Measurements from ENCODE around the gene MAP3K14.

The MAP3K14 gene

DNA sequence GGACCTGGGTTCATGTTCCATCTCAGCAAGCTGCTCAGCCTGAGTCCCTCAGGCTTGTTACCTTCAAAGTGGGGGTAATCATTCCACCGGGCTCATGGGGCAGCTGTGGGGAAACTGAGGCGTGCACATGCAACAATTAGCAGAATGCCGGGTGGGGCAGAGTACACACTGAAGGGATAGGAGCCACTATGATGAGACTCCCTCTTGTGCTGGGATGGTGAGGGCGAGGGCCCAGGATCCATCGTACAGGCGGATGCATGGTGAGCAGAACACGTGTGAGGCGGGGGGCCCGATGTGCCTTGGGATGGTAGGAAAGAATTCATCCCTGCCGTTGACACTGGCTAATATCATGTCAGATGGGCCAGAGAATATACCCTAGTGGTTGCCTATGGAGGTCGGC, 25.5 kb upstream of the MAP3K14 start:
- Histone ChIP-seq H3F3A (ENCODE audit: insufficient read depth, low read length) (no peaks in the 10 kb centered on the region), H2AFZ (ENCODE audit: low read length) (no peak overlapping the region), H3K4me3 (ENCODE audit: low read length) (no peak overlapping the region), H3K27me3 (replicated peaks; ENCODE audit: insufficient read depth, low read length) (no peaks in the 10 kb centered on the region), H3K4me1 (ENCODE audit: low read length) (no peaks in the 10 kb centered on the region), H3K27ac (ENCODE audit: low read length) (no peak overlapping the region), H3K9me2 (replicated peaks; ENCODE audit: insufficient read depth, low read length) (no peaks in the 10 kb centered on the region), H3K36me3 (replicated peaks; ENCODE audit: insufficient read depth, low read length) (no peaks in the 10 kb centered on the region), H3K9me3 (replicated peaks; ENCODE audit: insufficient read depth, low read length) (no peaks in the 10 kb centered on the region), H3K79me2 (ENCODE audit: low read length) (no peaks in the 10 kb centered on the region), H3K9ac (ENCODE audit: low read length) (no peak overlapping the region), H3K4me2 (ENCODE audit: low read depth, low read length) (no peak overlapping the region), H4K20me1 (ENCODE audit: insufficient read depth, low read length) (no peaks in the 10 kb centered on the region)
- TF ChIP-seq EZH2 (optimal IDR thresholded peaks at IDR 0.05; ENCODE audit: low read depth, low read length): no peak
- TF ChIP-seq, protein P1, sequence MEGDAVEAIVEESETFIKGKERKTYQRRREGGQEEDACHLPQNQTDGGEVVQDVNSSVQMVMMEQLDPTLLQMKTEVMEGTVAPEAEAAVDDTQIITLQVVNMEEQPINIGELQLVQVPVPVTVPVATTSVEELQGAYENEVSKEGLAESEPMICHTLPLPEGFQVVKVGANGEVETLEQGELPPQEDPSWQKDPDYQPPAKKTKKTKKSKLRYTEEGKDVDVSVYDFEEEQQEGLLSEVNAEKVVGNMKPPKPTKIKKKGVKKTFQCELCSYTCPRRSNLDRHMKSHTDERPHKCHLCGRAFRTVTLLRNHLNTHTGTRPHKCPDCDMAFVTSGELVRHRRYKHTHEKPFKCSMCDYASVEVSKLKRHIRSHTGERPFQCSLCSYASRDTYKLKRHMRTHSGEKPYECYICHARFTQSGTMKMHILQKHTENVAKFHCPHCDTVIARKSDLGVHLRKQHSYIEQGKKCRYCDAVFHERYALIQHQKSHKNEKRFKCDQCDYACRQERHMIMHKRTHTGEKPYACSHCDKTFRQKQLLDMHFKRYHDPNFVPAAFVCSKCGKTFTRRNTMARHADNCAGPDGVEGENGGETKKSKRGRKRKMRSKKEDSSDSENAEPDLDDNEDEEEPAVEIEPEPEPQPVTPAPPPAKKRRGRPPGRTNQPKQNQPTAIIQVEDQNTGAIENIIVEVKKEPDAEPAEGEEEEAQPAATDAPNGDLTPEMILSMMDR (IDR thresholded peaks at IDR 0.05; ENCODE audit: low read length): no peak
- no peak for TF ChIP-seq EZH2phosphoT487 (IDR thresholded peaks at IDR 0.05; ENCODE audit: low read length)
- DNase-seq: no peak

DNA sequence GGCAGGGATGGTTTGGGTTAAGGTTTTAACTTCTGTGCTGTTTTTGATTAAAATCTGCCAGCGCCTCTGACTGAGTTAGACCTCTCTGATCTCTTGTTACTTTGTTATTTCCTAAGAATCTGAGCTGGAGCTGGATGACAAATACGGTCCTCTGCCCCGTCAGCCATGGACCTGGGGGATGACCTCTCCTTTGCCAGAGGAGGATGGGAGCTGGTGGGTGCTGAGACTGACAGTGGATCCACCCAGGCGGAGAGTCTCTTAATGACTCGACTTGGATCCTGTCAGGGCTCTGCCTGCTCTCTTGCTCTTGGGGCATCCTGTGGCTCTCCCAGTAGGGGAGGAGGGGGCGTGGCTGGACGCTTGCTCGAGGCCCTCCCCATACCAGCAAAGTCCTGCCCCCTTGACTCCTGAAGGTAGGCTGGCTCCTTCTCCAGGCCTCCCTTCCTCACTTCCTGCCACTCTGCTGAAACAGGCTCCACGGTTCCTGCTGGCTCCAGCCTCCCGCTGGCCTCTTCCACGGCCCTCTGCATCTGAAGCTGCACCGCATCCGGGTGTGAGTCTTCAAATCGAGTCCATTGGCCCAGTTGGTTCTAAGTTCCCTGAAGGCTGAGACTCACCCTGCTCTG, 24.8 kb upstream of the MAP3K14 start:
- Histone ChIP-seq H3K9me3 (replicated peaks; ENCODE audit: insufficient read depth, low read length) (no peaks in the 10 kb centered on the region), H3K27ac (ENCODE audit: low read length) (no peak overlapping the region), H3K4me2 (ENCODE audit: low read depth, low read length) (no peak overlapping the region), H2AFZ (ENCODE audit: low read length) (no peak overlapping the region), H3K36me3 (replicated peaks; ENCODE audit: insufficient read depth, low read length) (no peaks in the 10 kb centered on the region), H3K9me2 (replicated peaks; ENCODE audit: insufficient read depth, low read length) (no peaks in the 10 kb centered on the region), H3F3A (ENCODE audit: insufficient read depth, low read length) (no peaks in the 10 kb centered on the region), H3K27me3 (replicated peaks; ENCODE audit: insufficient read depth, low read length) (no peaks in the 10 kb centered on the region), H3K4me3 (ENCODE audit: low read length) (no peak overlapping the region), H3K9ac (ENCODE audit: low read length) (no peak overlapping the region), H4K20me1 (ENCODE audit: insufficient read depth, low read length) (no peaks in the 10 kb centered on the region), H3K4me1 (ENCODE audit: low read length) (no peaks in the 10 kb centered on the region), H3K79me2 (ENCODE audit: low read length) (no peaks in the 10 kb centered on the region)
- no peak for DNase-seq
- TF ChIP-seq, protein P1 (IDR thresholded peaks at IDR 0.05; ENCODE audit: low read length): no peak
- no peak for TF ChIP-seq EZH2 (optimal IDR thresholded peaks at IDR 0.05; ENCODE audit: low read depth, low read length)

DNA sequence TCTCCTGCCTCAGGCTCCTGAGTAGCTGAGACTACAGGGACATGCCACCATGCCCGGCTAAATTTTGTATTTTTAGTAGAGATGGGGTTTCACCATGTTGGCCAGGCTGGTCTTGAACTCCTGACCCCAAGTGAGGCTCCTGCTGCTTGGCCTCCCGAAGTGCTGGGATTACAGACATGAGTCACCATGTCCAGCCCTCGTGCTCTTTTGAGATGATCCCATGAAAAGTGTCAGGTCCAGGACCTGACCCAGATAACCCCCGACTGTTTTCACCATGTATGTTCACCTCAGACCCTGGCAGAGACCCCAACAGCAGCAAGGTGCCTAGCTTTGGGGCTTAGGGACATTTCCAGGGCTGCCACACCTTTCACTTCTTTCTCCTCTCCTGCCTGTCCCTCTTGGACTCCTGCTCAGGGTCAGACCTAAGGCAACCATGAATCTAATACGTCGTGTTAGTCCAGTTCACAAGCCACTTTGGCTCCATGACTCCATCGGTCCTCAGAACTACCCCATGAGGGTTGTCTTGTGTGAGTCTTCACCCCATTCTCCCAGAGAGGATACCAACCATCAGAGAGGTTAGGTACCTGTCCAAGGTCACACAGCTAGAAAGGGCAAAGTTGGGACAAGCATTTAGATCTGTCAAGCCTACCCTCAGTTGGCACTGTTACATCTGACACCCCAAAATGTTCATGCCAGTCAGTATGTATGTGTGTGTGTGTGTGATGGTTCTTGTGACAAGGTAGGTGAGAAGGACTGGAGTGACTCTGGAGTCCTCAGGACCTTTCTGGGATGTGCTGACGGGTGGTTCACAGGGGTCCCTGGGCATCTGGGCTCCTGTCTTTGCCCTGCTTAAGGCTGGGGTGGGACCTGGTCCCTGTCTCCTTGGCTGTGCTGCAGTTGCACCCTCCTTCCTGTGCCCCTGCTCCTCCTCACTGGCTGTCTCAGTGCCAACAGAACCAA, 23.1 kb upstream of the MAP3K14 start:
- TF ChIP-seq, protein P1 (IDR thresholded peaks at IDR 0.05; ENCODE audit: low read length): no peak
- no peak for TF ChIP-seq EZH2 (optimal IDR thresholded peaks at IDR 0.05; ENCODE audit: low read depth, low read length)
- no peak for TF ChIP-seq EZH2phosphoT487 (IDR thresholded peaks at IDR 0.05; ENCODE audit: low read length)
- H3F3A ChIP-seq (ENCODE audit: insufficient read depth, low read length): no peaks in the 10 kb centered on the region
- H3K4me3 ChIP-seq (ENCODE audit: low read length): no peak overlapping the region
- H3K4me2 ChIP-seq (ENCODE audit: low read depth, low read length): no peak overlapping the region
- no peaks in the 10 kb centered on the region for H3K79me2 ChIP-seq (ENCODE audit: low read length)
- no peak overlapping the region for H2AFZ ChIP-seq (ENCODE audit: low read length)
- H3K27me3 ChIP-seq (replicated peaks; ENCODE audit: insufficient read depth, low read length): no peaks in the 10 kb centered on the region
- no peak overlapping the region for H3K9ac ChIP-seq (ENCODE audit: low read length)
- H3K9me2 ChIP-seq (replicated peaks; ENCODE audit: insufficient read depth, low read length): no peaks in the 10 kb centered on the region
- no peaks in the 10 kb centered on the region for H3K9me3 ChIP-seq (replicated peaks; ENCODE audit: insufficient read depth, low read length)
- no peak overlapping the region for H3K27ac ChIP-seq (ENCODE audit: low read length)
- no peaks in the 10 kb centered on the region for H3K36me3 ChIP-seq (replicated peaks; ENCODE audit: insufficient read depth, low read length)
- H3K4me1 ChIP-seq (ENCODE audit: low read length): no peaks in the 10 kb centered on the region
- DNase-seq: no peak
- no peaks in the 10 kb centered on the region for H4K20me1 ChIP-seq (ENCODE audit: insufficient read depth, low read length)

Data from MM.1S (cell line).